HL-60 (cell line): Measurements from ENCODE around the gene MGAT5.
"Not testable (repeated sequence)": the region's sequence is repeated elsewhere in the genome, so short reads cannot be mapped to it uniquely, and the experiment has no call there.

ENCODE experiments used
- GABPA ChIP-seq: IDR thresholded peaks from 2 replicates; pipeline ENCODE4 v1.6.1; 2012; ENCODE audit warnings: low read depth
- POLR2AphosphoS5 ChIP-seq: IDR thresholded peaks from 2 replicates; pipeline ENCODE4 v1.6.1; 2012; ENCODE audit warnings: low read depth
- TF ChIP-seq, protein P1 (sequence below): IDR thresholded peaks from 2 replicates; pipeline ENCODE4 v1.6.1; 2012; ENCODE audit warnings: low read depth; ENCODE audit not compliant: insufficient replicate concordance
- TF ChIP-seq, protein P2 (sequence below): IDR thresholded peaks from one replicate; pipeline ENCODE4 v1.5.1; 2011; ENCODE audit warnings: low read length, control low read depth, inconsistent platforms; ENCODE audit not compliant: insufficient read depth

DNA sequence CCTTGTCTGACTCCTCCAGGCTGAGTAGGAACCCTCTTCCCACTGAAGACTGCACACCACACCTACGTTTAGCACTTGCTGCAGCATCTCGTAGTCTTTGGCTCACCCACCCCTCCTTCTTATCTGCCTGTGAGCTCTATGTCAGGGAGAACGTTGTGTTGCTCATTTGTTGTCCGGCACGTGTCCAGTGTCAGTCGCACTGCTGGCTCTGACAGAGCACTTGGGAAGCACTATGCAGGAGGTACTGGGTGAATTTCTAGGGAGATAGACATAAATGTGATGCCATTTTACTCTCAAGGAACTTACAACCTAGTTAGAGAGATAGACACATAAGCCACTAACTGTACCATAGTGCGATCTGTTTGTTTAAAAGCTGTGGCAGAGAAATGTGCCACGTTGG, 223.1 kb downstream of the MGAT5 start:
- TF ChIP-seq, protein P1, sequence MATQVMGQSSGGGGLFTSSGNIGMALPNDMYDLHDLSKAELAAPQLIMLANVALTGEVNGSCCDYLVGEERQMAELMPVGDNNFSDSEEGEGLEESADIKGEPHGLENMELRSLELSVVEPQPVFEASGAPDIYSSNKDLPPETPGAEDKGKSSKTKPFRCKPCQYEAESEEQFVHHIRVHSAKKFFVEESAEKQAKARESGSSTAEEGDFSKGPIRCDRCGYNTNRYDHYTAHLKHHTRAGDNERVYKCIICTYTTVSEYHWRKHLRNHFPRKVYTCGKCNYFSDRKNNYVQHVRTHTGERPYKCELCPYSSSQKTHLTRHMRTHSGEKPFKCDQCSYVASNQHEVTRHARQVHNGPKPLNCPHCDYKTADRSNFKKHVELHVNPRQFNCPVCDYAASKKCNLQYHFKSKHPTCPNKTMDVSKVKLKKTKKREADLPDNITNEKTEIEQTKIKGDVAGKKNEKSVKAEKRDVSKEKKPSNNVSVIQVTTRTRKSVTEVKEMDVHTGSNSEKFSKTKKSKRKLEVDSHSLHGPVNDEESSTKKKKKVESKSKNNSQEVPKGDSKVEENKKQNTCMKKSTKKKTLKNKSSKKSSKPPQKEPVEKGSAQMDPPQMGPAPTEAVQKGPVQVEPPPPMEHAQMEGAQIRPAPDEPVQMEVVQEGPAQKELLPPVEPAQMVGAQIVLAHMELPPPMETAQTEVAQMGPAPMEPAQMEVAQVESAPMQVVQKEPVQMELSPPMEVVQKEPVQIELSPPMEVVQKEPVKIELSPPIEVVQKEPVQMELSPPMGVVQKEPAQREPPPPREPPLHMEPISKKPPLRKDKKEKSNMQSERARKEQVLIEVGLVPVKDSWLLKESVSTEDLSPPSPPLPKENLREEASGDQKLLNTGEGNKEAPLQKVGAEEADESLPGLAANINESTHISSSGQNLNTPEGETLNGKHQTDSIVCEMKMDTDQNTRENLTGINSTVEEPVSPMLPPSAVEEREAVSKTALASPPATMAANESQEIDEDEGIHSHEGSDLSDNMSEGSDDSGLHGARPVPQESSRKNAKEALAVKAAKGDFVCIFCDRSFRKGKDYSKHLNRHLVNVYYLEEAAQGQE, result not testable (repeated sequence)
- TF ChIP-seq POLR2AphosphoS5, GABPA: not testable (repeated sequence)
- TF ChIP-seq, protein P2, sequence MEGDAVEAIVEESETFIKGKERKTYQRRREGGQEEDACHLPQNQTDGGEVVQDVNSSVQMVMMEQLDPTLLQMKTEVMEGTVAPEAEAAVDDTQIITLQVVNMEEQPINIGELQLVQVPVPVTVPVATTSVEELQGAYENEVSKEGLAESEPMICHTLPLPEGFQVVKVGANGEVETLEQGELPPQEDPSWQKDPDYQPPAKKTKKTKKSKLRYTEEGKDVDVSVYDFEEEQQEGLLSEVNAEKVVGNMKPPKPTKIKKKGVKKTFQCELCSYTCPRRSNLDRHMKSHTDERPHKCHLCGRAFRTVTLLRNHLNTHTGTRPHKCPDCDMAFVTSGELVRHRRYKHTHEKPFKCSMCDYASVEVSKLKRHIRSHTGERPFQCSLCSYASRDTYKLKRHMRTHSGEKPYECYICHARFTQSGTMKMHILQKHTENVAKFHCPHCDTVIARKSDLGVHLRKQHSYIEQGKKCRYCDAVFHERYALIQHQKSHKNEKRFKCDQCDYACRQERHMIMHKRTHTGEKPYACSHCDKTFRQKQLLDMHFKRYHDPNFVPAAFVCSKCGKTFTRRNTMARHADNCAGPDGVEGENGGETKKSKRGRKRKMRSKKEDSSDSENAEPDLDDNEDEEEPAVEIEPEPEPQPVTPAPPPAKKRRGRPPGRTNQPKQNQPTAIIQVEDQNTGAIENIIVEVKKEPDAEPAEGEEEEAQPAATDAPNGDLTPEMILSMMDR, result not testable (repeated sequence)
